Measurements from ENCODE around the gene HMG20B.

Gene HMG20B

GRCh38 chr19:3589439-3589838 lies 16.7 kb downstream of the HMG20B start:
- FAIRE-seq (no peak), DNase-seq (ENCODE audit: insufficient read length, low spot score) (no peak)
- TF ChIP-seq, protein P1, sequence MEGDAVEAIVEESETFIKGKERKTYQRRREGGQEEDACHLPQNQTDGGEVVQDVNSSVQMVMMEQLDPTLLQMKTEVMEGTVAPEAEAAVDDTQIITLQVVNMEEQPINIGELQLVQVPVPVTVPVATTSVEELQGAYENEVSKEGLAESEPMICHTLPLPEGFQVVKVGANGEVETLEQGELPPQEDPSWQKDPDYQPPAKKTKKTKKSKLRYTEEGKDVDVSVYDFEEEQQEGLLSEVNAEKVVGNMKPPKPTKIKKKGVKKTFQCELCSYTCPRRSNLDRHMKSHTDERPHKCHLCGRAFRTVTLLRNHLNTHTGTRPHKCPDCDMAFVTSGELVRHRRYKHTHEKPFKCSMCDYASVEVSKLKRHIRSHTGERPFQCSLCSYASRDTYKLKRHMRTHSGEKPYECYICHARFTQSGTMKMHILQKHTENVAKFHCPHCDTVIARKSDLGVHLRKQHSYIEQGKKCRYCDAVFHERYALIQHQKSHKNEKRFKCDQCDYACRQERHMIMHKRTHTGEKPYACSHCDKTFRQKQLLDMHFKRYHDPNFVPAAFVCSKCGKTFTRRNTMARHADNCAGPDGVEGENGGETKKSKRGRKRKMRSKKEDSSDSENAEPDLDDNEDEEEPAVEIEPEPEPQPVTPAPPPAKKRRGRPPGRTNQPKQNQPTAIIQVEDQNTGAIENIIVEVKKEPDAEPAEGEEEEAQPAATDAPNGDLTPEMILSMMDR (IDR thresholded peaks at IDR 0.05; ENCODE audit: insufficient read depth, missing control alignments) = no peak

- DNase-seq (ENCODE audit: insufficient read length, low spot score) (no peak), FAIRE-seq (no peak)
- TF ChIP-seq, protein P1 (IDR thresholded peaks at IDR 0.05; ENCODE audit: insufficient read depth, missing control alignments) = no peak
Measured at GRCh38 chr19:3589949-3590348, 17.2 kb downstream of the HMG20B start.

DNA sequence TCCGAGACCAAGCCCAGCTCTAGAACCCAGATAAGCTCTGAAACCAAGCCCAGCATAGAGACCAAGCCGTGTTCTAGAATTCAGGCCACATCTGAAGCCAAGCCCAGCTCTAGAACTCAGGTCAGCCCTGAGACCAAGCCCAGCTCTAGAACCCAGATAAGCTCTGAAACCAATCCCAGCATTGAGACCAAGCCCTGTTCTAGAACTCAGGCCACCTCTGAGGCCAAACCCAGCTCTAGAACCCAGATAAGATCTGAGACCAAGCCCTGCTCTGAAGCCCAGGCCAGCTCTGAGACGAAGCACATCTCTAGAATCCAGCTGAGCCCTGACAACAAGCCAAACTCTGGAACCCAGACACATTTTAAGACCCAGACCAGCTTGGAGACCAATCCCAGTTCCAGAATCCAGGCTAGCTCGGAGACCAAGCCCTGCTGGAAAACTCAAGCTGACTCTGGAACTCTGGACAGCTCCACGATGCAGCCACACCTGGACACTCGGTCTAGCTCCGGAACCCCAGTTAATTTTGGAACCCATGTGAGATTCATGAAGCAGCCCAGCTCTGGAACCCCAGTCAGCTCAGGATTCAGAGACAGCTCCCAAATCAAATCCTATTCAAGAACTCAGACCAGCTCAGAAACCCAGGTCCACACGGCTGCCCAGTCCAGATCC lies 18.4 kb downstream of the HMG20B start:
- DNase-seq (ENCODE audit: insufficient read length, low spot score) (no peak), FAIRE-seq (no peak)
- TF ChIP-seq, protein P1 (IDR thresholded peaks at IDR 0.05; ENCODE audit: insufficient read depth, missing control alignments) = no peak

DNA sequence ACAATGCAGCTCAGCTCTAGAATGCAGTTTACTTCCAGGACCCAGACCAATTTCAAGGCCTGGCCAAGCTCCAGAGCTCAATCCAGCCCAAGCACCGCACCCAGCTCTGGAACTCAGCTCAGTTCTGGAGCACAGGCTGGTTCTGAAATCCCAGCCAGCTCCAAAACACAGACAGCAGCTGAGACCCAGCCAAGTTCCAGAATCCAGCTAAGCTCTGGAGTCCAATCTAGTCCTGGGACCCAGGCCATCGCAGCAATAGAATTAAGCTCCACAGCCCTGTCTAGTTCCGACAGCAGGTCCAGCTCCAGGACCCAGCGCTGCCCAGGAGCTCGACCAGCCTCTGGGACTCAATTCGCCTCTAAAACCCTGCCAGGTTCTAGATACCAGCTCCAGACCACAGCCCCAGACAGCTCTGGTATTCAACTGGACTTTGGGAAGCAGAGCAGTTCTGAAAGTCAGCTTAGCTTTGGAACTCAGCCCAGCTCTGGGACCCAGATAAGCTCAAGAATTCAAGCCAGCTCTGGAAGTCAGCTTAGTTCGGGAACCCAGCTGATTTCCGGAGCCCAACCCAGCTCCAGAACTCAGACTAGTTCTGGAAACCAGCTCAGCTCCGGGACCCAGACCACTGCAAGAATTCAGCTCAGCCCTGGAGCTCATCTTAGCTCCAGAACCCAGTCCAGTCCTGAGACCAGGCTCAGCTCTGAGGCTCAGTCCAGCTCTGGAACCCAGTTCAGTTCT lies 19.3 kb downstream of the HMG20B start:
- DNase-seq (ENCODE audit: insufficient read length, low spot score) (no peak), FAIRE-seq (no peak)
- TF ChIP-seq, protein P1 (IDR thresholded peaks at IDR 0.05; ENCODE audit: insufficient read depth, missing control alignments) = no peak

- DNase-seq (ENCODE audit: insufficient read length, low spot score) (no peak), FAIRE-seq (no peak)
- TF ChIP-seq, protein P1 (IDR thresholded peaks at IDR 0.05; ENCODE audit: insufficient read depth, missing control alignments) = no peak
Measured at GRCh38 chr19:3593156-3593555, 20.4 kb downstream of the HMG20B start.

GRCh38 chr19:3595521-3596061 lies 22.8 kb downstream of the HMG20B start:
- TF ChIP-seq, protein P1 (IDR thresholded peaks at IDR 0.05; ENCODE audit: insufficient read depth, missing control alignments) = no peak
- no peak for DNase-seq (ENCODE audit: insufficient read length, low spot score)
- no peak for FAIRE-seq

DNA sequence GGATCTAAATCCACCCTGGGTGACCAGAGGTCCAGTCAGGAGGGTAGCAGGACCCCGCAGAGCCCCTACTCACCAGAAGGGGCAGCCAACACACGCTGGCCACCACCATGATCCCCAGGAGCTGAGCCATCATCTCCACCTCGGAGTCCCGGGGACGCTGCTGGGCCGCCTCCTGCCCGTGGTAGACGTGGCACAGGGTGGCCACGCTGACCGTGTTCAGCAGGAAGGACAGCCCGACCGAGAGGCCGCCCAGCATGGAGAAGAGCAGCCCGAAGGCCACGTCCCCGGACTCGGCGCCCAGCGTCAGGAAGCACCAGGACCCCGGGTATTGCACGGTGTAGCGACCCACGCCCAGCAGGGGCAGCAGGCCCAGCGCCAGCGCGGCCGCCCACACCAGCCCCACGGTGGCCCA lies 27.0 kb downstream of the HMG20B start:
- FAIRE-seq = no peak
- TF ChIP-seq, protein P1 (IDR thresholded peaks at IDR 0.05; ENCODE audit: insufficient read depth, missing control alignments) = no peak
- no peak for DNase-seq (ENCODE audit: insufficient read length, low spot score)
